Tibial nerve (tissue), 4 donors: Measurements from ENCODE around the gene ANKFN1.

Experiments
- EP300 ChIP-seq, 2 donors: sonication (generic); formaldehyde crosslinking; IDR thresholded peaks; one replicate each; pipeline ENCODE4 v1.6.1; 2017; ENCODE audit warnings: antibody characterized with exemption in 2 of 2, mild to moderate bottlenecking in 1 of 2
- POLR2A ChIP-seq, 2 donors: fragments of 450-650 bp; IDR thresholded peaks; one replicate each; pipeline ENCODE4 v1.6.1; 2017; ENCODE audit warnings: antibody characterized with exemption in 2 of 2, mild to moderate bottlenecking in 2 of 2, moderate library complexity in 2 of 2
- TF ChIP-seq, protein P1 (sequence below), 5 experiments: fragments of 200-600 bp in 3 of 5; fragments of 450-650 bp in 2 of 5; sonication (generic) in 3 of 5; IDR thresholded peaks; one replicate each; pipeline ENCODE4 v1.5.1; 2016 to 2019; ENCODE audit warnings: antibody characterized with exemption in 5 of 5, mild to moderate bottlenecking in 3 of 5, moderate library complexity in 2 of 5

DNA sequence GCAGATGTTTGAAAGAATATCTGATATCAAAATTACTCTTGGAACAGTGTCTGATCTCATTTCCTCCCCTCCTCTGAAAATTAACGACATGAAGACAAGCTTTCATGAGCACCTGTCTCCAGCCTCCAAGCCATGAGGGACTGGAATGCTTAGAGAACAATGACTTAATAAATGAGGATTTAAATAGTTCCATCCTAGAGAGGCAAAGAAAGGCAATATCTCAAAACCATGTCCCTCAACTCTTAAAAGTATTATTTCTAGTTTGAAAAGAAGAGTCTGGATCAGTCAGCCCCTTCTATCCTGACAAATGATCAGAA lies 137.5 kb downstream of the ANKFN1 start:
- TF ChIP-seq, protein P1, sequence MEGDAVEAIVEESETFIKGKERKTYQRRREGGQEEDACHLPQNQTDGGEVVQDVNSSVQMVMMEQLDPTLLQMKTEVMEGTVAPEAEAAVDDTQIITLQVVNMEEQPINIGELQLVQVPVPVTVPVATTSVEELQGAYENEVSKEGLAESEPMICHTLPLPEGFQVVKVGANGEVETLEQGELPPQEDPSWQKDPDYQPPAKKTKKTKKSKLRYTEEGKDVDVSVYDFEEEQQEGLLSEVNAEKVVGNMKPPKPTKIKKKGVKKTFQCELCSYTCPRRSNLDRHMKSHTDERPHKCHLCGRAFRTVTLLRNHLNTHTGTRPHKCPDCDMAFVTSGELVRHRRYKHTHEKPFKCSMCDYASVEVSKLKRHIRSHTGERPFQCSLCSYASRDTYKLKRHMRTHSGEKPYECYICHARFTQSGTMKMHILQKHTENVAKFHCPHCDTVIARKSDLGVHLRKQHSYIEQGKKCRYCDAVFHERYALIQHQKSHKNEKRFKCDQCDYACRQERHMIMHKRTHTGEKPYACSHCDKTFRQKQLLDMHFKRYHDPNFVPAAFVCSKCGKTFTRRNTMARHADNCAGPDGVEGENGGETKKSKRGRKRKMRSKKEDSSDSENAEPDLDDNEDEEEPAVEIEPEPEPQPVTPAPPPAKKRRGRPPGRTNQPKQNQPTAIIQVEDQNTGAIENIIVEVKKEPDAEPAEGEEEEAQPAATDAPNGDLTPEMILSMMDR (IDR thresholded peaks at IDR 0.05), result no peak
- TF ChIP-seq POLR2A (IDR thresholded peaks at IDR 0.05) (no peak), EP300 (IDR thresholded peaks at IDR 0.05) (no peak)
